ENCODE results near the gene SPEN. TPM values are rescaled to one million over a fixed set of nuclear protein-coding genes. Genes with fewer than 3 reads are reported as not detected.

Gene SPEN
- total RNA-seq, 1 donor from 2014 or later: 54.0 TPM

DNA sequence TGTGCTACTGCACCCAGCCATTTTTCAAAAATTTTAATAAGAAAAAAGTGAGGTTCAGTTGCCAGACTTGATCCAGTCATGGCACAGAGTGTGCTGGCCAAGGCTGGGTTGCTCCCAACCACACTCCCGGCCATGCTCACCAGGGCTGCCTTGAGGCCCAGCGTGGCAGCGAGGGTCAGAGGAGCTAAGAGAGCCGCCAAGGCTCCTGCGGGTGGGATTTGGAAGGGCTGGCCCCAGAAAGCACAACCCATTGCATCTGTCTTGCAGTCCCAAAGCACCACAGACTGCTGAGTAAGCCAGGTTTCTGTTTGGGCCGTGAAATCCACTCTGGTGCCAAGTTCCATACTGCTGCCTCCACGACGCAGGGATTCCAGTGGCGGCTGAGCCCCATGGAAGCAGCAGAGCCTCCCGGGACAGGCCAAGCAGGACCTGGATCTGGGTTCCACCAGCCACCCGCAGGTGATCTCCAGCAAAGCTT lies 105.8 kb downstream of the SPEN start:
- no peaks in the 10 kb centered on the region for H3K27me3 Mint-ChIP-seq (ENCODE audit: unreplicated experiment)
- peaks cover 4% of the 10 kb centered on the region for H3K36me3 Mint-ChIP-seq (ENCODE audit: unreplicated experiment)
- DNase-seq (ENCODE audit: extremely low spot score, unreplicated experiment): no peak
- H3K4me1 Mint-ChIP-seq (ENCODE audit: unreplicated experiment): peaks cover 80% of the 10 kb centered on the region
- H3K27ac Mint-ChIP-seq (ENCODE audit: unreplicated experiment): peak overlapping the region; percentile 62
- H3K4me3 Mint-ChIP-seq (ENCODE audit: unreplicated experiment): no peak overlapping the region
- no peaks in the 10 kb centered on the region for H3K9me3 Mint-ChIP-seq (ENCODE audit: unreplicated experiment)
- TF ChIP-seq, protein P1, sequence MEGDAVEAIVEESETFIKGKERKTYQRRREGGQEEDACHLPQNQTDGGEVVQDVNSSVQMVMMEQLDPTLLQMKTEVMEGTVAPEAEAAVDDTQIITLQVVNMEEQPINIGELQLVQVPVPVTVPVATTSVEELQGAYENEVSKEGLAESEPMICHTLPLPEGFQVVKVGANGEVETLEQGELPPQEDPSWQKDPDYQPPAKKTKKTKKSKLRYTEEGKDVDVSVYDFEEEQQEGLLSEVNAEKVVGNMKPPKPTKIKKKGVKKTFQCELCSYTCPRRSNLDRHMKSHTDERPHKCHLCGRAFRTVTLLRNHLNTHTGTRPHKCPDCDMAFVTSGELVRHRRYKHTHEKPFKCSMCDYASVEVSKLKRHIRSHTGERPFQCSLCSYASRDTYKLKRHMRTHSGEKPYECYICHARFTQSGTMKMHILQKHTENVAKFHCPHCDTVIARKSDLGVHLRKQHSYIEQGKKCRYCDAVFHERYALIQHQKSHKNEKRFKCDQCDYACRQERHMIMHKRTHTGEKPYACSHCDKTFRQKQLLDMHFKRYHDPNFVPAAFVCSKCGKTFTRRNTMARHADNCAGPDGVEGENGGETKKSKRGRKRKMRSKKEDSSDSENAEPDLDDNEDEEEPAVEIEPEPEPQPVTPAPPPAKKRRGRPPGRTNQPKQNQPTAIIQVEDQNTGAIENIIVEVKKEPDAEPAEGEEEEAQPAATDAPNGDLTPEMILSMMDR (IDR thresholded peaks at IDR 0.05): no peak

DNA sequence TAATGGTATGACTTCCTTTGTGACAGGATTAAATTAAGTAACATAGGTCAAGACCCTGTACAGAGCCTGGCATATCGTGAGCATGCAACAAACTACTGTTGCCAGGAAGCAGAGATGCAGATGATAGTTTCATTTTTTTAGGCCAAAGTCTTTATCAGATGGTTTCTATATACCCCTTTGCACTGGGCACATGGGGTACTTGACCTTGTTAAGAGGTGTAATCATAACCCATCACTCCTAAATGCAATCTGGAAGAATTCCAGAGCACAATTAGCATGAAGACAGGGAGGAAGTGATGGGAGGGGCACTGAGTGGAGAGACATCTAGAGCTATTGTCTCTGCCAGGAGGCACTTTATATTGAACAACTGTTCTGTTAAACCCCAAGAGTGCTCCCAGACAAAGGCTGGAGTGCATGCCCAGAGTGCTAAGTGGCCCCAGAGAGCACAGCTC lies 106.3 kb downstream of the SPEN start:
- TF ChIP-seq, protein P1 (IDR thresholded peaks at IDR 0.05): no peak
- Mint-ChIP-seq H3K27me3 (ENCODE audit: unreplicated experiment) (no peaks in the 10 kb centered on the region), H3K4me3 (ENCODE audit: unreplicated experiment) (no peak overlapping the region), H3K36me3 (ENCODE audit: unreplicated experiment) (peaks cover 4% of the 10 kb centered on the region), H3K27ac (ENCODE audit: unreplicated experiment) (peak overlapping the region; percentile 62), H3K9me3 (ENCODE audit: unreplicated experiment) (no peaks in the 10 kb centered on the region), H3K4me1 (ENCODE audit: unreplicated experiment) (peaks cover 80% of the 10 kb centered on the region)
- no peak for DNase-seq (ENCODE audit: extremely low spot score, unreplicated experiment)

DNA sequence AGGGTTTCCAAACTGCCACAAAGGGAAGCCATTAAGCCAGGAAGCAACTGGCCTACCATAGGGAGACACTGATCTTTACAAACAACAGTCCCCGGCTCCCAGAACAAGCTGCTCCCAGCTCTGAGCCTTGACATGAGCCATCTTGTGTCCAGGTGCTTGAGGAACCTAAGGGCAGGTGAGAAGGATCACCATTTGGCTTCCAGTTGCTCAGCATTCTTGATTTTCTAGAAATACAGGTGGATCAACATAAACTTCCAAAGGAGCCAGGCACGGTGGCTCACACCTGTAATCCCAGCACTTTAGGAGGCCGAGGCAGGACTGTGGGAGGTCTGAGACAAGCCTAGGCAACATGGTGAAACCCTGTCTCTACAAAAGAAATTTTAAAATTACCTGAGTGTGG lies 106.8 kb downstream of the SPEN start:
- H3K27ac Mint-ChIP-seq (ENCODE audit: unreplicated experiment): peak overlapping the region; percentile 62
- no peak for DNase-seq (ENCODE audit: extremely low spot score, unreplicated experiment)
- peaks cover 4% of the 10 kb centered on the region for H3K36me3 Mint-ChIP-seq (ENCODE audit: unreplicated experiment)
- peaks cover 80% of the 10 kb centered on the region for H3K4me1 Mint-ChIP-seq (ENCODE audit: unreplicated experiment)
- no peak overlapping the region for H3K4me3 Mint-ChIP-seq (ENCODE audit: unreplicated experiment)
- H3K9me3 Mint-ChIP-seq (ENCODE audit: unreplicated experiment): no peaks in the 10 kb centered on the region
- TF ChIP-seq, protein P1 (IDR thresholded peaks at IDR 0.05): no peak
- no peaks in the 10 kb centered on the region for H3K27me3 Mint-ChIP-seq (ENCODE audit: unreplicated experiment)

DNA sequence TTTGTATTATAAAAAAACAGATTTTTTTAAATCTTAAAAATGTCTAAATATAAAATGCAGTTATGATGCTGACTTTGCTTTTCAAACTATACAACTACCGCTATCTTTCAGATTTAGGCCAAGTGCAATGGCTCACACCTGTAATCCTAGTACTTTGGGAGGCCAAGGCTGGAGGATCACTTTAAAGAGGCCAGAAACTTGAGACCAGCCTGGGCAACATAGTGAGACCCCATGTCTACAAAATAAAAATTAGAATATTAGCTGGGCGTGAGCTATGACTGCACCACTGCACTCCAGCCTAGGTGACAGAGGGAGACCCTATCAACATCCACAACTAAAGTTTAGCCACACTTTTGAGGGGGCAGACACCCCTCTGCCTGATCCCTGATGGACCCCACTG lies 108.0 kb downstream of the SPEN start:
- no peak for DNase-seq (ENCODE audit: extremely low spot score, unreplicated experiment)
- H3K27ac Mint-ChIP-seq (ENCODE audit: unreplicated experiment): no peak overlapping the region
- no peak overlapping the region for H3K4me3 Mint-ChIP-seq (ENCODE audit: unreplicated experiment)
- H3K4me1 Mint-ChIP-seq (ENCODE audit: unreplicated experiment): peaks cover 78% of the 10 kb centered on the region
- no peaks in the 10 kb centered on the region for H3K9me3 Mint-ChIP-seq (ENCODE audit: unreplicated experiment)
- H3K27me3 Mint-ChIP-seq (ENCODE audit: unreplicated experiment): no peaks in the 10 kb centered on the region
- TF ChIP-seq, protein P1 (IDR thresholded peaks at IDR 0.05): no peak
- peaks cover 4% of the 10 kb centered on the region for H3K36me3 Mint-ChIP-seq (ENCODE audit: unreplicated experiment)

DNA sequence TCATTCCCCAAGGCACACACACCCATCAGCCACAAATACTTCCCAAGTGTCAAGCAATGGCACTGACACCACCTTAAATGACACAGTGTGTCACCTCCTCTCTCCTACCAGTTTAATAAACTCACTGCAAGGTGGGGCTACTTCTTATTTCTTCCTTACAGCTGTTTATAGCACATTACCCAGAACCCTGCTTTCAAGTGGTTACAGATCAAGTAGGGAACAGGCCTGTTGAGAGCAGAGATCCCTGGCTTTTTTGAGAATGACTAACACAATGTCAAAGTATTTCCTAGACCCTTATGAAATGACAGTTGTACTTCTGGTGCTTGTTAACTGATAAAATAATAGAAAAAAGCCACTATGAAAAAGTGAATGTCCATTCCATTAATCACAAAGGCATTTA lies 108.6 kb downstream of the SPEN start:
- Mint-ChIP-seq H3K4me1 (ENCODE audit: unreplicated experiment) (peaks cover 72% of the 10 kb centered on the region), H3K4me3 (ENCODE audit: unreplicated experiment) (no peak overlapping the region), H3K9me3 (ENCODE audit: unreplicated experiment) (no peaks in the 10 kb centered on the region), H3K27ac (ENCODE audit: unreplicated experiment) (peak overlapping the region; percentile 43), H3K36me3 (ENCODE audit: unreplicated experiment) (peaks cover 4% of the 10 kb centered on the region), H3K27me3 (ENCODE audit: unreplicated experiment) (no peaks in the 10 kb centered on the region)
- DNase-seq (ENCODE audit: extremely low spot score, unreplicated experiment): no peak
- TF ChIP-seq, protein P1 (IDR thresholded peaks at IDR 0.05): no peak

Data from osteocyte (in vitro differentiated cells).